Mammary epithelial cell (primary cell): Measurements from ENCODE around the gene PICALM.

ENCODE experiments used
- EZH2 ChIP-seq: IDR thresholded peaks from 2 replicates; pipeline ENCODE4 v1.6.1; 2012; ENCODE audit warnings: low read length, inconsistent platforms, borderline replicate concordance
- TF ChIP-seq, protein P1 (sequence below), 2 donors: IDR thresholded peaks in 1 of 2; conservative IDR thresholded peaks in 1 of 2; 2 replicates each; pipeline ENCODE4 v1.5.1; 2011 to 2012; ENCODE audit warnings: inconsistent platforms in 2 of 2, low read length in 2 of 2, mild to moderate bottlenecking in 2 of 2, control low read depth in 1 of 2, low read depth in 1 of 2; ENCODE audit not compliant: insufficient read depth in 1 of 2; ENCODE audit errors: extremely low read depth in 1 of 2

DNA sequence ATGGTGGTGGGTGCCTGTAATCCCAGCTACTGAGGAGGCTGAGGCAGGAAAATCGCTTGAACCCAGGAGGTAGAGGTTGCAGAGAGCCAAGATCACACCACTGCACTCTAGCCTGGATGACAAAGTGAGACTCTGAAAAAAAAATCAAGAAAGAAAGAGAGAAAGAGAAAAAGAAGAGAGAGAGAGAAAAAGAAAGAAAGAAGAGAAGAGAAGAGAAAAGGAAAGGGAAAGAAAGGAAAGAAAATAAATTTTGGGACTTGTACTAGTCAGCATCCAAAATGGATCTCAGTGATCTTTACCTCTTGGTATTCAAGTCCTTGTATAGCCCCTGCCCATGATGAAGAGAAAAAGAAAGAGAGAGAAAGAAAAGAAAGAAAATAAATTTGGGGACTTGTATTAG lies 22.2 kb upstream of the PICALM start:
- TF ChIP-seq, protein P1, sequence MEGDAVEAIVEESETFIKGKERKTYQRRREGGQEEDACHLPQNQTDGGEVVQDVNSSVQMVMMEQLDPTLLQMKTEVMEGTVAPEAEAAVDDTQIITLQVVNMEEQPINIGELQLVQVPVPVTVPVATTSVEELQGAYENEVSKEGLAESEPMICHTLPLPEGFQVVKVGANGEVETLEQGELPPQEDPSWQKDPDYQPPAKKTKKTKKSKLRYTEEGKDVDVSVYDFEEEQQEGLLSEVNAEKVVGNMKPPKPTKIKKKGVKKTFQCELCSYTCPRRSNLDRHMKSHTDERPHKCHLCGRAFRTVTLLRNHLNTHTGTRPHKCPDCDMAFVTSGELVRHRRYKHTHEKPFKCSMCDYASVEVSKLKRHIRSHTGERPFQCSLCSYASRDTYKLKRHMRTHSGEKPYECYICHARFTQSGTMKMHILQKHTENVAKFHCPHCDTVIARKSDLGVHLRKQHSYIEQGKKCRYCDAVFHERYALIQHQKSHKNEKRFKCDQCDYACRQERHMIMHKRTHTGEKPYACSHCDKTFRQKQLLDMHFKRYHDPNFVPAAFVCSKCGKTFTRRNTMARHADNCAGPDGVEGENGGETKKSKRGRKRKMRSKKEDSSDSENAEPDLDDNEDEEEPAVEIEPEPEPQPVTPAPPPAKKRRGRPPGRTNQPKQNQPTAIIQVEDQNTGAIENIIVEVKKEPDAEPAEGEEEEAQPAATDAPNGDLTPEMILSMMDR (conservative IDR thresholded peaks at IDR 0.05 in 1 of 2, IDR thresholded peaks at IDR 0.05 in 1 of 2; ENCODE audit: extremely low read depth in 1 of 2, insufficient read depth in 1 of 2, low read depth in 1 of 2, low read length in 2 of 2): no peak
- no peak for TF ChIP-seq EZH2
